Activated naive CD8-positive, alpha-beta T cell treated with anti-CD3 and anti-CD28 coated beads, Interleukin-2, amount 50 U/mL, for 16 hours (primary cell): ENCODE measurements around the gene COL28A1.

Experiments used
- DNase-seq: peaks from one replicate; pipeline ENCODE4 v3.0.0-alpha.2; 2020; ENCODE audit warnings: low read depth, low spot score

The COL28A1 gene

GRCh38 chr7:7535691-7536090 is at the start of gene COL28A1:
Gene COL28A1 (minus strand): TSS chr7:7535873. CDS start chr7:7532875, 2,998 bp downstream.
- DNase-seq: no peak

GRCh38 chr7:7584653-7585052 is 49.0 kb upstream of the COL28A1 start:
- no peak for DNase-seq

- DNase-seq: no peak
Measured at GRCh38 chr7:7583731-7584130, 48.1 kb upstream of the COL28A1 start.

DNA sequence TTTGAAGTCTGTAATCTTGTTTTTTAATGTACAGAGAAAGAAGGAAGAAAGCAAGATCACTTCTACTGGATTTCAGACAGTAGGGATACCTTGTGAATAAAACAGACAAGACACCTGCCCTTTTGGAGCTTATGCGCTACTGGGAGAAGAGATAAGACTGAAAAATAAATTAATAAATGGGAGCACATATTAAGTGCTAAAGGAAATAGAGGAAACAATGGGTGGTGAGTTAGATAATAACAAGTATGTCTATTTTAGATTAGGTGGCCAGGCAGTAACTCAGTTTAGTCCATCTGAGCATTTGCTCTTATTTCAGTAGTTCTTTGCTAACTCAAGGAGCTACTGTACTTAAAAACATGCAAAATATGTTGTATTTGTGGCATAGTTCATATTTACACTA is 46.9 kb upstream of the COL28A1 start:
- DNase-seq: no peak

DNA sequence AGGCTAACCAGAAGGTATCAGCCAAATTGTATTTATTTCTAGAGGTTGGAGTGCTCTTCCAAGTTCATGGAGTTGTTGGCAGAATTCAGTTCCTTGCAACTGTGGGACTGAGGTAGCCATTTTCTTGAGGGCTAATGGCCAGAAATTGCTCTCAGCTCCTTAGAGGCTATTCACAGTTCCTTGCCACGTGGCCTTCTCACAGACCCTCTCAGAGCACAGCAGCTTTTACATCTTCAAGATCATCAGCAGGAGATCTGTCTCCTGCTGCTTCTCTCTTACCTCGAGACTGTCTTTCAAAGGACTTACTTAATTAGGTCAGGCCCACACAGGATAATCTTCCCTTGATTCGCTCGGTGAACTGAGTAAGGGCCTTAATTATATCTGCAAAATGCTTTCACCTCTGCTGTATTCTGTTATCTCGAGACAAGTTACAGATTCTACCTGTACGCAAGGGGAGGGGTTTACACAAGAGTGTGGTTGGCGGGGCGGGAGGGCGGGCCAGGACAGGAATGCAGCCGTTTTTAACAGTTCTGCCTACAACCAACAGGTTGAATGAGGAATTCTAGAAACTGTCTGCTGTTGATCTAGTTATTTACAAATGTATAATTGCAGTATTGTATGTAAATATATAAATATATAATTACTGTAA is 46.0 kb upstream of the COL28A1 start:
- DNase-seq: no peak

- DNase-seq: no peak
Measured at GRCh38 chr7:7579638-7580037, 44.0 kb upstream of the COL28A1 start.

GRCh38 chr7:7577888-7578287 is 42.2 kb upstream of the COL28A1 start:
- no peak for DNase-seq

DNA sequence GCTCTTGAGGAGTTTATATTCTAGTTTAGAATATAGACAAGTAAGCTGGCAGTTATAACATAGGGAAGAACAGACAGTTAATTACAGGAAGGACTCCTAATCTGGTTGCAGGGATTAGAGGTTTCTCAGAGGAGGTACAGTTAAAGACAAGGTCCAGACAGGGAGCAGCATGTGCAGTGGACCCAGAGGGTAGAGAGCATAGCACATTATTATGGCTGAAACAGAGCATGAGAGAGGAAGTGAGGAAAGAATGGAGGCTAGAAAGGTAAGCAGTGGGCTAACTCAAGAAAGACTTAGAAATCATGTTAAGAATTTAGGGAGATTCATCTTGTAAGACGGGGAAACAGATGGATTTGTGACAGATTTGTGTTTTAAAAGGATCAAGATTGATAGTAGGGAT is 40.7 kb upstream of the COL28A1 start:
- DNase-seq: no peak

DNA sequence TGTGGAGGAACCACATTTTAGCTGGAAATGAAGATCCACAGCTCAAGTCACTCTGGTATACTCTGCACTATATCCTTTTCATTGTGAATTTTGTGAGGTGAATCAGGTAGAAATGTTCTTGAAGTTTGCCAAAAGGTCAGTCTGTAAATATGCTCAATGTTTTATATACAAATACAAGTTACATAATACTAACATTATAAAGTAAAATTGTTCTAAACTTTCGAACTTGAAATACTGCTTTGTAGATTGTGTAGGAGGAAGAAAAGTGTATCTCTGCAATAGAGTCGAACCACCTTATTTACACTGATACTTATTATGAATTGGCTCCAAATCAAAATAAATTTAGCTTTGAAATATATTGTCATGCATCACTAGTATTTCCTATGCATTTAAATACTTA is 38.0 kb upstream of the COL28A1 start:
- DNase-seq: no peak

DNA sequence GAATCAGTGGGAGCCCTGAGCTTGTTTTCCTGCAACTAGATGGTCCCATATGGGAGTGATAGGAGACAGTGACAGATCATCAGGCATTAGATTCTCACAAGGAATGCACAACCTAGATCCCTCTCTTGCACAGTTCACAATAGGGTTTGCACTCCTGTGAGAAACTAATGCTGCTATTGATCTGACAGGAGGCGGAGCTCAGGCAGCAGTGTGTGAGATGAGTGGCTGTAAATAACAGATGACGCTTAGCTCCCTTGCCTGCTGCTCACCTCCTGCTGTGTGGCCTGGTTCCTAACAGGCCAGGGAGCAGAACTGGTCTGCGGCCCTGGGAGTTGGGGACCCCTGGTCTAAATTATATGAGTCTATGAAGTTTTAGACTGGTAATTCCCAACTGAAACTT is 34.9 kb upstream of the COL28A1 start:
- no peak for DNase-seq

DNA sequence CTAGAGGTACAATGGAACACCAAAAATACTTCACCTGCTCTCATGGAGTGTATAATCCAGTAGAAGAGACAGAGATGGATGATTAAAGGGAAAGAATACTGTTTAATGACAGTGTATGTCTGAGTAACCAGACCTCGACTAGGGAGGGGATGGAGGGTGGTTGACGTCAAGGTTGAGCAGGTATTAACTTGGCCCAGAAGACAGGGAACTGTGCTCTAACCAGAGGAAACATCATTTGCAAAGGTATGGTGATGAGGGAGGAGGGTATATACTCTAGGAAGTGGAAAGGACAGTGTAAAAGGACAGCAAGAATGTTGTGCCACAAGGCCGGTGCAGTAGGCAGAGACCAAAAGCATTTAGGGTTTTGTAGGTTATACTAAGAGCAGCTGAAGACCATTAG is 33.9 kb upstream of the COL28A1 start:
- DNase-seq: no peak

DNA sequence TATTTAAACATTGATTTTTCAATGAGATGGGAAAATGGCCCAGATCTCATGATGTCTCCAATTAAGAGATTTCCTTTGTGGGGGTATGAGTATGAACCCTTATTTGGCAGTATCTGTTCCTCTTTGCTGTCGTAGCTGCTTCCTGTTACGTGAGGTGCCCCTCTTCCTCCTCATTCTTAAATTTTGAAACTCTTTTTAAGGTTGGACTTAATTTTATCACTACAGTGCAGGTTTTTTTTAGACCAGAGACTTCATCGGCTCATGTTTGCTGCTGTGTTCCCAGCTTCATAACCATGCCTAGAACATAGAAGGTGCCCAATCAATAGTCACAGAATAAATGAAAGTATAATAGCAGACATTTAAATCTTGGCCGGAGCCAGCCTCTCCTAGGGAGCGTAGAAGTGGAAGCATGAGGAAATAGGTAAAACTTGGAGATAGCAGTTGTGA is 33.4 kb upstream of the COL28A1 start:
- no peak for DNase-seq

GRCh38 chr7:7568553-7568952 is 32.9 kb upstream of the COL28A1 start:
- DNase-seq: no peak

DNA sequence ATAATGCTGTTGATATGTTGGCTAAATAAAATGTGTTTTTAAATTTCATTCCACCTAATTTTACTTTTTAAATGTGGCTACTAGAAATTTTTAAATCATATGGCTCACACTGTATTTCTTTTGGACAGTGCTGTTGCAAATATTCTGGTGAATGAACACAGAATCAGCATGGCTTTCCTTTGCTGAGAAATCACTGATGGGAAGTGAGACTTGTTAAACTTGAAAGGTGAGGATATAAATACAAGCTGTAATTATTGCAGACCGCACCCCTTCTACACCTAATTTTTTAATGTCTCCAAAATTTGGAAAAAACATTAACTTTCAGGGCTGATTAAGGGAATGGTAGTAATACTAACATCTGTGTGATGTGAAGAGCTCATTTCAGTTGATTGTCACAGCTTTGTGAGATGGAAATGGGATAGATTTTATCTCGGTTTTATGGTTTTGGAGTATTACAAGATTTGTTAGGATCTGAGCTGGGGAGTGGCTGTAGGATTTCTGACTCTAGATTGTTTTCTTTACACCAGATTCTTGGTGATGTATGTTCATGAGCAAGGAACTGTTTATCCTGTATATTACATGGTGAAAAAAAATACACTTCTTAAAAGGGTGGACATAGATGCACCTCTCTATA is 32.3 kb upstream of the COL28A1 start:
- DNase-seq: no peak

- DNase-seq: peak; percentile 56
Measured at GRCh38 chr7:7566651-7567611, 31.3 kb upstream of the COL28A1 start, which contains the start of gene MIOS. Gene MIOS (plus strand): TSS chr7:7566884. CDS start chr7:7572476, 5,592 bp downstream.

DNA sequence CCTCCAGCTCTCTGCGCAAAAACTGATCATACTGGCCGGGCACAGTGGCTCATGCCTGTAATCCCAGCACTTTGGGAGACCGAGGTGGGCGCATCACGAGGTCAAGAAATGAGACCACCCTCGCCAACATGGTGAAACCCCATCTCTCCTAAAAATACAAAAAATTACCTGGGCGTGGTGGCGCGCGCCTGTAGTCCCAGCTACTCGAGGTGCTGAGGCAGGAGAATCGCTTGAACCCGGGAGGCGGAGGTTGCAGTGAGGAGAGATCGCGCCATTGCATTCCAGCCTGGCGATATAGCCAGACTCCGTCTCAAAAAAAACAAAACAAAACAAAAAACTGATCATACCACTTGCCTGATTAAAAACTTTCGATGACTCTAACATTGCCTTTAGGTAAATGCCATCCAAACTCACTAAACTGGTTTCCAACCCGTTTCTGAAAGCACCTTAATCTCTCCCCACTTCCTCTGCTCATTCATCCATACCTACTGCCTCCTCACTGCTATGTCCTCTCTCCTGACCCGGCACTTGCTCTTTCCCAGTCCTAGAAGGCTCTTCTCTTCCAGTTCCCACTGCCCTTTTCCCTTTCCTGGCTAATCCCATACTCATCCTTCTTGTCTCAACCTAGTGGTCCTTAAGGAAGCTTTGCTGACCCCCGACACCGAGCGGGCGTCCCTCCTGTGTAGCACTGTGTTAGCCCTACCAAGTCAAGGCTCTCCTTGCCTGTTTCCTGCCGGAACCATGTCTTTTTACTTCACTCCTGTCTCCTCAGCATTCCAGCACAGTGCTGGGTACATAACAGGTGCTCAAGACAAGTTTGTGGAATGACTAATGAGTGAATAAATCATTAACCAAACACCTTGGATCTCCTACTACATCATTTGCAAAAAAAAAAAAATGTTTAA is 30.3 kb upstream of the COL28A1 start:
- no peak for DNase-seq

- no peak for DNase-seq
Measured at GRCh38 chr7:7565018-7565680, 29.5 kb upstream of the COL28A1 start.

- DNase-seq: no peak
Measured at GRCh38 chr7:7564323-7564780, 28.7 kb upstream of the COL28A1 start.

DNA sequence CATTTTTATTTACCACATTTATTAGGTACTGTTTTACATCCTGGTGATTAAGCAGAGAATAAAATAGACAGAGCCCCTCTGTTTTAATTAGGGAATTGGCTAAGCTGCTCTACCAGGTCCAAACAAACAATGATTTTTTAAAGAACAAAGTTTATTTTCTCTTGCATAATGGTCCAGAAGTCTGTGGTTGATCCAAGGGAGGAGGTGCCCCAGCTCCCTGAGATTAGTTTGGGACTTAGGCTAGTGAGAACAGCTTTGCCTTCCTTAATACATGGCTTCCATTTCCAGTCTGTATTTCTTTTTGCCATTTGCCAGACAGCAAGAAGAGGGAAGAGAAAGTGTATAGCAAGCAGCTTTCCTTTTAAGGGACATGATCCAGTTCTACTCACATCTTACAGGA is 28.1 kb upstream of the COL28A1 start:
- no peak for DNase-seq

DNA sequence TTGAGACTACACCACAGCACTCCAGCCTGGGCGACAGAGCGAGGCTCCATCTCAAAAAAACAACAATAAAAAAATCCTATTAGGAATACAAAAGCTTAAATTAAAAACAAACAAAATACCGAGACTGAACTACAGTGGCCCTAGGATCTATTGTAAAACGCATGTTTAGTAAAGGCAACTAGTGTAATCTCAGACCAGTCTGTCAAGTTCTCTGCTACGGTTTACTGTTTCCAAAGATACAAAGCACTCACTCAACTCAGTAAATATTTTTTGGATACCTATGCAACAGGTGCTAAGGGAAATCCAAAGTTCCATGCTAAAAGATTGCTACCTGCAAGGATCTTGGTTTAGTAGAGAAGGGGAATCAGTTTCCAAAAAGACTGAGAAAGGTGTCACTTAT is 27.6 kb upstream of the COL28A1 start:
- no peak for DNase-seq

- DNase-seq: no peak
Measured at GRCh38 chr7:7562736-7563135, 27.1 kb upstream of the COL28A1 start.
